Measurements from ENCODE around the gene EXOC4.

The EXOC4 gene

GRCh38 chr7:133554330-133554729 is 301.5 kb downstream of the EXOC4 start:
- no peaks in the 10 kb centered on the region for H3K4me1 ChIP-seq (ENCODE audit: insufficient read depth, low read length)
- no peaks in the 10 kb centered on the region for H3K27me3 ChIP-seq (ENCODE audit: insufficient read depth, low read length)
- H2AFZ ChIP-seq (ENCODE audit: low read depth, low read length), result no peak overlapping the region
- no peaks in the 10 kb centered on the region for H3K36me3 ChIP-seq (ENCODE audit: insufficient read depth, low read length)
- H3K4me3 ChIP-seq (ENCODE audit: low read length), result no peak overlapping the region
- H3K9me3 ChIP-seq (ENCODE audit: low read length), result no peaks in the 10 kb centered on the region

GRCh38 chr7:133556048-133556447 is 303.2 kb downstream of the EXOC4 start:
- Histone ChIP-seq H2AFZ (ENCODE audit: low read depth, low read length) (no peak overlapping the region), H3K9me3 (ENCODE audit: low read length) (no peaks in the 10 kb centered on the region), H3K4me1 (ENCODE audit: insufficient read depth, low read length) (no peaks in the 10 kb centered on the region), H3K36me3 (ENCODE audit: insufficient read depth, low read length) (no peaks in the 10 kb centered on the region), H3K27me3 (ENCODE audit: insufficient read depth, low read length) (no peaks in the 10 kb centered on the region), H3K4me3 (ENCODE audit: low read length) (no peak overlapping the region)

GRCh38 chr7:133556553-133556952 is 303.7 kb downstream of the EXOC4 start:
- Histone ChIP-seq H2AFZ (ENCODE audit: low read depth, low read length) (no peak overlapping the region), H3K27me3 (ENCODE audit: insufficient read depth, low read length) (no peaks in the 10 kb centered on the region), H3K9me3 (ENCODE audit: low read length) (no peaks in the 10 kb centered on the region), H3K36me3 (ENCODE audit: insufficient read depth, low read length) (no peaks in the 10 kb centered on the region), H3K4me3 (ENCODE audit: low read length) (no peak overlapping the region), H3K4me1 (ENCODE audit: insufficient read depth, low read length) (no peaks in the 10 kb centered on the region)

- H3K4me1 ChIP-seq (ENCODE audit: insufficient read depth, low read length), result no peaks in the 10 kb centered on the region
- H3K9me3 ChIP-seq (ENCODE audit: low read length), result no peaks in the 10 kb centered on the region
- no peaks in the 10 kb centered on the region for H3K36me3 ChIP-seq (ENCODE audit: insufficient read depth, low read length)
- H3K27me3 ChIP-seq (ENCODE audit: insufficient read depth, low read length), result no peaks in the 10 kb centered on the region
- no peak overlapping the region for H3K4me3 ChIP-seq (ENCODE audit: low read length)
- no peak overlapping the region for H2AFZ ChIP-seq (ENCODE audit: low read depth, low read length)
Observed at GRCh38 chr7:133560900-133561299, 308.0 kb downstream of the EXOC4 start.

- Histone ChIP-seq H3K36me3 (ENCODE audit: insufficient read depth, low read length) (no peaks in the 10 kb centered on the region), H3K9me3 (ENCODE audit: low read length) (no peaks in the 10 kb centered on the region)
Observed at GRCh38 chr7:133561396-133561795, 308.5 kb downstream of the EXOC4 start.

GRCh38 chr7:133562621-133563020 is 309.7 kb downstream of the EXOC4 start:
- Histone ChIP-seq H3K36me3 (ENCODE audit: insufficient read depth, low read length) (no peaks in the 10 kb centered on the region), H3K4me1 (ENCODE audit: insufficient read depth, low read length) (no peaks in the 10 kb centered on the region), H3K27me3 (ENCODE audit: insufficient read depth, low read length) (no peaks in the 10 kb centered on the region), H3K9me3 (ENCODE audit: low read length) (no peaks in the 10 kb centered on the region), H2AFZ (ENCODE audit: low read depth, low read length) (no peak overlapping the region), H3K4me3 (ENCODE audit: low read length) (no peak overlapping the region)

More at GRCh38 chr7:133561396-133561795, 308.5 kb downstream of the EXOC4 start:
- Histone ChIP-seq H2AFZ (ENCODE audit: low read depth, low read length) (no peak overlapping the region), H3K4me1 (ENCODE audit: insufficient read depth, low read length) (no peaks in the 10 kb centered on the region), H3K4me3 (ENCODE audit: low read length) (no peak overlapping the region), H3K27me3 (ENCODE audit: insufficient read depth, low read length) (no peaks in the 10 kb centered on the region)

GRCh38 chr7:133563251-133563650 is 310.4 kb downstream of the EXOC4 start:
- no peak overlapping the region for H3K4me3 ChIP-seq (ENCODE audit: low read length)
- H3K36me3 ChIP-seq (ENCODE audit: insufficient read depth, low read length), result no peaks in the 10 kb centered on the region
- no peaks in the 10 kb centered on the region for H3K9me3 ChIP-seq (ENCODE audit: low read length)
- no peaks in the 10 kb centered on the region for H3K4me1 ChIP-seq (ENCODE audit: insufficient read depth, low read length)
- no peak overlapping the region for H2AFZ ChIP-seq (ENCODE audit: low read depth, low read length)
- H3K27me3 ChIP-seq (ENCODE audit: insufficient read depth, low read length), result no peaks in the 10 kb centered on the region

- Histone ChIP-seq H3K27me3 (ENCODE audit: insufficient read depth, low read length) (no peaks in the 10 kb centered on the region), H3K36me3 (ENCODE audit: insufficient read depth, low read length) (no peaks in the 10 kb centered on the region), H3K4me1 (ENCODE audit: insufficient read depth, low read length) (no peaks in the 10 kb centered on the region), H3K4me3 (ENCODE audit: low read length) (no peak overlapping the region), H2AFZ (ENCODE audit: low read depth, low read length) (no peak overlapping the region), H3K9me3 (ENCODE audit: low read length) (no peaks in the 10 kb centered on the region)
Observed at GRCh38 chr7:133564484-133564883, 311.6 kb downstream of the EXOC4 start.

GRCh38 chr7:133568544-133568943 is 315.7 kb downstream of the EXOC4 start:
- H3K4me3 ChIP-seq (ENCODE audit: low read length), result no peak overlapping the region
- no peaks in the 10 kb centered on the region for H3K27me3 ChIP-seq (ENCODE audit: insufficient read depth, low read length)
- no peak overlapping the region for H2AFZ ChIP-seq (ENCODE audit: low read depth, low read length)
- no peaks in the 10 kb centered on the region for H3K36me3 ChIP-seq (ENCODE audit: insufficient read depth, low read length)
- H3K9me3 ChIP-seq (ENCODE audit: low read length), result no peaks in the 10 kb centered on the region
- H3K4me1 ChIP-seq (ENCODE audit: insufficient read depth, low read length), result no peaks in the 10 kb centered on the region

GRCh38 chr7:133570321-133570720 is 317.4 kb downstream of the EXOC4 start:
- Histone ChIP-seq H3K4me1 (ENCODE audit: insufficient read depth, low read length) (no peaks in the 10 kb centered on the region), H3K27me3 (ENCODE audit: insufficient read depth, low read length) (no peaks in the 10 kb centered on the region), H3K4me3 (ENCODE audit: low read length) (no peak overlapping the region), H2AFZ (ENCODE audit: low read depth, low read length) (no peak overlapping the region), H3K36me3 (ENCODE audit: insufficient read depth, low read length) (no peaks in the 10 kb centered on the region), H3K9me3 (ENCODE audit: low read length) (no peaks in the 10 kb centered on the region)

GRCh38 chr7:133571076-133571475 is 318.2 kb downstream of the EXOC4 start:
- Histone ChIP-seq H3K27me3 (ENCODE audit: insufficient read depth, low read length) (no peaks in the 10 kb centered on the region), H2AFZ (ENCODE audit: low read depth, low read length) (no peak overlapping the region), H3K4me3 (ENCODE audit: low read length) (no peak overlapping the region)

GRCh38 chr7:133572087-133572486 is 319.2 kb downstream of the EXOC4 start:
- H3K27me3 ChIP-seq (ENCODE audit: insufficient read depth, low read length), result no peaks in the 10 kb centered on the region
- no peak overlapping the region for H2AFZ ChIP-seq (ENCODE audit: low read depth, low read length)
- no peaks in the 10 kb centered on the region for H3K9me3 ChIP-seq (ENCODE audit: low read length)
- no peaks in the 10 kb centered on the region for H3K4me1 ChIP-seq (ENCODE audit: insufficient read depth, low read length)
- H3K36me3 ChIP-seq (ENCODE audit: insufficient read depth, low read length), result no peaks in the 10 kb centered on the region
- no peak overlapping the region for H3K4me3 ChIP-seq (ENCODE audit: low read length)

More at GRCh38 chr7:133571076-133571475, 318.2 kb downstream of the EXOC4 start:
- H3K4me1 ChIP-seq (ENCODE audit: insufficient read depth, low read length), result no peaks in the 10 kb centered on the region
- no peaks in the 10 kb centered on the region for H3K36me3 ChIP-seq (ENCODE audit: insufficient read depth, low read length)
- H3K9me3 ChIP-seq (ENCODE audit: low read length), result no peaks in the 10 kb centered on the region

- H3K36me3 ChIP-seq (ENCODE audit: insufficient read depth, low read length), result no peaks in the 10 kb centered on the region
- H3K9me3 ChIP-seq (ENCODE audit: low read length), result no peaks in the 10 kb centered on the region
- H3K27me3 ChIP-seq (ENCODE audit: insufficient read depth, low read length), result no peaks in the 10 kb centered on the region
- H3K4me3 ChIP-seq (ENCODE audit: low read length), result no peak overlapping the region
- no peaks in the 10 kb centered on the region for H3K4me1 ChIP-seq (ENCODE audit: insufficient read depth, low read length)
- H2AFZ ChIP-seq (ENCODE audit: low read depth, low read length), result no peak overlapping the region
Observed at GRCh38 chr7:133572843-133573242, 320.0 kb downstream of the EXOC4 start.

- Histone ChIP-seq H2AFZ (ENCODE audit: low read depth, low read length) (no peak overlapping the region), H3K4me1 (ENCODE audit: insufficient read depth, low read length) (no peaks in the 10 kb centered on the region), H3K36me3 (ENCODE audit: insufficient read depth, low read length) (no peaks in the 10 kb centered on the region), H3K4me3 (ENCODE audit: low read length) (no peak overlapping the region), H3K27me3 (ENCODE audit: insufficient read depth, low read length) (no peaks in the 10 kb centered on the region), H3K9me3 (ENCODE audit: low read length) (no peaks in the 10 kb centered on the region)
Observed at GRCh38 chr7:133573554-133574265, 320.8 kb downstream of the EXOC4 start.
